ENCODE data around the gene IGFBP3. TPM values are rescaled to one million over a fixed set of nuclear protein-coding genes. Genes with fewer than 3 reads are reported as not detected.

Gene IGFBP3
- total RNA-seq, 2 donors from 2014 or later = 122 to 251 TPM

GRCh38 chr7:45910855-45911254 lies 10.2 kb downstream of the IGFBP3 start:
- Histone ChIP-seq H3K27me3 (no peaks in the 10 kb centered on the region), H3K4me1 (no peaks in the 10 kb centered on the region), H3K9me3 (no peaks in the 10 kb centered on the region), H3K36me3 (no peaks in the 10 kb centered on the region), H3K4me3 (no peak overlapping the region), H3K27ac (no peak overlapping the region)
- no peak for DNase-seq (ENCODE audit: low spot score)
- no peak for TF ChIP-seq CTCF (IDR thresholded peaks at IDR 0.05)

GRCh38 chr7:45909561-45909960 lies 11.5 kb downstream of the IGFBP3 start:
- DNase-seq (ENCODE audit: low spot score) = no peak
- Histone ChIP-seq H3K27ac (no peak overlapping the region), H3K9me3 (peaks cover 0 to 4% of the 10 kb centered on the region in 2 donors), H3K27me3 (no peaks in the 10 kb centered on the region), H3K4me1 (no peaks in the 10 kb centered on the region), H3K4me3 (no peak overlapping the region), H3K36me3 (no peaks in the 10 kb centered on the region)
- TF ChIP-seq CTCF (IDR thresholded peaks at IDR 0.05) = no peak

GRCh38 chr7:45902820-45903219 lies 18.3 kb downstream of the IGFBP3 start:
- no peak overlapping the region for H3K27ac ChIP-seq
- DNase-seq (ENCODE audit: low spot score) = no peak
- no peaks in the 10 kb centered on the region for H3K4me1 ChIP-seq
- no peak overlapping the region for H3K4me3 ChIP-seq
- H3K27me3 ChIP-seq = no peaks in the 10 kb centered on the region
- peaks cover 0 to 16% of the 10 kb centered on the region in 2 donors for H3K9me3 ChIP-seq
- TF ChIP-seq CTCF (IDR thresholded peaks at IDR 0.05) = no peak
- no peaks in the 10 kb centered on the region for H3K36me3 ChIP-seq

- TF ChIP-seq CTCF (IDR thresholded peaks at IDR 0.05) = no peak
- no peak overlapping the region for H3K27ac ChIP-seq
- no peaks in the 10 kb centered on the region for H3K27me3 ChIP-seq
- no peaks in the 10 kb centered on the region for H3K36me3 ChIP-seq
- H3K4me1 ChIP-seq = no peaks in the 10 kb centered on the region
- no peak for DNase-seq (ENCODE audit: low spot score)
- peaks cover 0 to 16% of the 10 kb centered on the region in 2 donors for H3K9me3 ChIP-seq
- H3K4me3 ChIP-seq = no peak overlapping the region
Measured at GRCh38 chr7:45901566-45901965, 19.5 kb downstream of the IGFBP3 start.

GRCh38 chr7:45898222-45898621 lies 22.9 kb downstream of the IGFBP3 start:
- H3K27me3 ChIP-seq = no peaks in the 10 kb centered on the region
- H3K36me3 ChIP-seq = no peaks in the 10 kb centered on the region
- no peaks in the 10 kb centered on the region for H3K4me1 ChIP-seq
- no peak for TF ChIP-seq CTCF (IDR thresholded peaks at IDR 0.05)
- no peak overlapping the region for H3K4me3 ChIP-seq
- no peak for DNase-seq (ENCODE audit: low spot score)
- H3K9me3 ChIP-seq = peaks cover 0 to 4% of the 10 kb centered on the region in 2 donors
- H3K27ac ChIP-seq = no peak overlapping the region

GRCh38 chr7:45897042-45897690 lies 23.9 kb downstream of the IGFBP3 start:
- Histone ChIP-seq H3K9me3 (no peaks in the 10 kb centered on the region), H3K36me3 (no peaks in the 10 kb centered on the region), H3K27ac (no peak overlapping the region), H3K27me3 (no peaks in the 10 kb centered on the region), H3K4me3 (no peak overlapping the region), H3K4me1 (no peaks in the 10 kb centered on the region)
- no peak for TF ChIP-seq CTCF (IDR thresholded peaks at IDR 0.05)
- peak; percentile 21 for DNase-seq (ENCODE audit: low spot score)

Data from right atrium auricular region (tissue), 2 donors.